PC-9 (cell line): ENCODE measurements around the gene SLC13A4. TPM values are rescaled to one million over a fixed set of nuclear protein-coding genes. Genes with fewer than 3 reads are reported as not detected.

ENCODE experiments used
- BruUV-seq: library from RNA; stranded (reverse); fragments of 400-500 nt; replicated peaks from 2 replicates; lab custom pipeline; 2021; lab: Mats Ljungman, UMichigan
- CTCF ChIA-PET: fragments of 300-600 bp; sonication (Branson Sonifier 250); formaldehyde crosslinking; loops from one replicate; lab custom pipeline; 2022; ENCODE audit warnings: antibody characterized with exemption; lab: Charles Lee
- POLR2A ChIA-PET: fragments of 300-600 bp; sonication (Branson Sonifier 250); formaldehyde crosslinking; loops from one replicate; lab custom pipeline; 2022; ENCODE audit warnings: antibody characterized with exemption; ENCODE audit not compliant: unreplicated experiment; lab: Charles Lee
- DNase-seq, 2 experiments: peaks; one replicate each; pipeline versions ENCODE4 v3.0.0 to v3.0.0-alpha.2; 2015 to 2022; ENCODE audit warnings: mixed read lengths in 1 of 2
- H2AFZ ChIP-seq: fragments of 200-600 bp; sonication (generic); 2 replicates; pipeline ENCODE4 v1.8.1; 2017; ENCODE audit warnings: antibody characterized with exemption
- H3F3A ChIP-seq: fragments of 200-600 bp; sonication (generic); 2 replicates; pipeline ENCODE4 v1.8.1; 2017; ENCODE audit warnings: antibody characterized with exemption, mild to moderate bottlenecking, low read depth; ENCODE audit not compliant: insufficient read depth
- H3K27ac ChIP-seq: fragments of 200-600 bp; sonication (generic); 2 replicates; pipeline ENCODE4 v1.6.1; 2016; ENCODE audit warnings: mixed run types
- H3K27me3 ChIP-seq: fragments of 200-600 bp; sonication (generic); 2 replicates; pipeline ENCODE4 v1.6.1; 2016; ENCODE audit warnings: low read depth, mixed run types; ENCODE audit not compliant: insufficient read depth
- H3K36me3 ChIP-seq: fragments of 200-600 bp; sonication (generic); 2 replicates; pipeline ENCODE4 v1.6.1; 2016; ENCODE audit warnings: low read depth, mixed run types
- H3K4me1 ChIP-seq: fragments of 200-600 bp; sonication (generic); replicated peaks from 2 replicates; pipeline ENCODE4 v1.6.1; 2016; ENCODE audit warnings: mixed run types; ENCODE audit not compliant: insufficient read depth
- H3K4me2 ChIP-seq: fragments of 200-600 bp; sonication (generic); 2 replicates; pipeline ENCODE4 v1.6.1; 2017; ENCODE audit warnings: mixed run types
- H3K4me3 ChIP-seq: fragments of 200-600 bp; sonication (generic); 2 replicates; pipeline ENCODE4 v1.6.1; 2016; ENCODE audit warnings: mixed run types
- H3K79me2 ChIP-seq: fragments of 200-600 bp; sonication (generic); 2 replicates; pipeline ENCODE4 v1.6.1; 2017; ENCODE audit warnings: low read depth, mixed run types
- H3K9me2 ChIP-seq: fragments of 200-600 bp; sonication (generic); 2 replicates; pipeline ENCODE4 v1.8.1; 2017; ENCODE audit warnings: mild to moderate bottlenecking; ENCODE audit not compliant: insufficient read depth
- H3K9me3 ChIP-seq: fragments of 200-600 bp; sonication (generic); 2 replicates; pipeline ENCODE4 v1.8.1; 2016; ENCODE audit warnings: low read depth; ENCODE audit not compliant: insufficient read depth
- H4K20me1 ChIP-seq: fragments of 200-600 bp; sonication (generic); 2 replicates; pipeline ENCODE4 v1.8.1; 2017; ENCODE audit not compliant: insufficient read depth
- EZH2 ChIP-seq: fragments of 200-600 bp; sonication (generic); IDR thresholded peaks from 2 replicates; pipeline ENCODE4 v1.8.0; 2017; ENCODE audit warnings: antibody characterized with exemption, low read depth
- intact Hi-C: fragments of 100-400 bp; cut with micrococcal nuclease; formaldehyde crosslinking; loops from one replicate; pipeline ENCODE4 v1.10.0; 2022; ENCODE audit not compliant: unreplicated experiment
- total RNA-seq: library from RNA; stranded (reverse); gene quantifications from 2 replicates; pipeline ENCODE4 v1.2.3, GENCODE V29; 2021
- TF ChIP-seq, protein P1 (sequence below): fragments of 200-600 bp; sonication (generic); conservative IDR thresholded peaks from 2 replicates; pipeline ENCODE4 v1.6.1; 2017; ENCODE audit warnings: mixed run types, antibody characterized with exemption, mild to moderate bottlenecking, moderate library complexity

The SLC13A4 gene
- total RNA-seq, 1 experiment from 2014 or later, result not detected

DNA sequence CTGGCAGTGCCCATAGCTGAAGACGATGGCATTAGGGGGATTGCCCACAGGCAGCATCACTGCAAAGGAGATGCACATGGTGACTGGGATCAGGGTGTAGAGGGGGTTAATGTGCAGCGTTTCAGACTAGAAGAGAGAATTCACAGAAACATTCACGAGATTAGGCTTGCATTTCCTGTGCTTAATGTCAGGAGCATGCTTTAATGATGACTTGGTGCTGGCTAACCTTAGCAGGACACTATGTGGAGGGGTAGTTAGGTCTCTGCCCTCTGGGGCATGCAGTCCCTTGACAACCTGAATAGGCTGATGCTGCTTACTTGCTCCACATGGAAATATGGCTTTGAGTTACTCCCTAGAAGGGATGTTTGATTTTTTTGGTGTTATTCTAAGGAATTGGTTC lies 43.9 kb downstream of the SLC13A4 start:
- no peaks in the 10 kb centered on the region; the same call in 1 of the 2 replicates for H4K20me1 ChIP-seq
- no peak overlapping the region for H2AFZ ChIP-seq
- no TSS peak for BruUV-seq
- H3K36me3 ChIP-seq, result no peaks in the 10 kb centered on the region
- H3K9me3 ChIP-seq, result no peaks in the 10 kb centered on the region; the same call in 1 of the 2 replicates
- H3K4me1 ChIP-seq, result peaks cover 9% of the 10 kb centered on the region
- ChIA-PET POLR2A (interaction anchor here (0.5 kb wide), 1 partner anchor 9 kb away, joined by 4 read pairs; no protein-coding TSS in a partner anchor), CTCF (interaction anchor here (0.6 kb wide), 1 partner anchor 1777 kb away, joined by 6 read pairs; no protein-coding TSS in a partner anchor)
- no peak overlapping the region for H3K4me3 ChIP-seq
- H3K79me2 ChIP-seq, result no peaks in the 10 kb centered on the region
- peak overlapping the region; percentile 7; the same call in 1 of the 2 replicates for H3K27ac ChIP-seq
- no peak for DNase-seq
- TF ChIP-seq, protein P1, sequence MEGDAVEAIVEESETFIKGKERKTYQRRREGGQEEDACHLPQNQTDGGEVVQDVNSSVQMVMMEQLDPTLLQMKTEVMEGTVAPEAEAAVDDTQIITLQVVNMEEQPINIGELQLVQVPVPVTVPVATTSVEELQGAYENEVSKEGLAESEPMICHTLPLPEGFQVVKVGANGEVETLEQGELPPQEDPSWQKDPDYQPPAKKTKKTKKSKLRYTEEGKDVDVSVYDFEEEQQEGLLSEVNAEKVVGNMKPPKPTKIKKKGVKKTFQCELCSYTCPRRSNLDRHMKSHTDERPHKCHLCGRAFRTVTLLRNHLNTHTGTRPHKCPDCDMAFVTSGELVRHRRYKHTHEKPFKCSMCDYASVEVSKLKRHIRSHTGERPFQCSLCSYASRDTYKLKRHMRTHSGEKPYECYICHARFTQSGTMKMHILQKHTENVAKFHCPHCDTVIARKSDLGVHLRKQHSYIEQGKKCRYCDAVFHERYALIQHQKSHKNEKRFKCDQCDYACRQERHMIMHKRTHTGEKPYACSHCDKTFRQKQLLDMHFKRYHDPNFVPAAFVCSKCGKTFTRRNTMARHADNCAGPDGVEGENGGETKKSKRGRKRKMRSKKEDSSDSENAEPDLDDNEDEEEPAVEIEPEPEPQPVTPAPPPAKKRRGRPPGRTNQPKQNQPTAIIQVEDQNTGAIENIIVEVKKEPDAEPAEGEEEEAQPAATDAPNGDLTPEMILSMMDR, result no peak
- no peak for TF ChIP-seq EZH2
- H3K9me2 ChIP-seq, result no peaks in the 10 kb centered on the region
- intact Hi-C loops, result no loop called here
- peaks cover 8% of the 10 kb centered on the region; the same call in 1 of the 2 replicates for H3F3A ChIP-seq
- no peak overlapping the region for H3K4me2 ChIP-seq
- no peaks in the 10 kb centered on the region for H3K27me3 ChIP-seq

DNA sequence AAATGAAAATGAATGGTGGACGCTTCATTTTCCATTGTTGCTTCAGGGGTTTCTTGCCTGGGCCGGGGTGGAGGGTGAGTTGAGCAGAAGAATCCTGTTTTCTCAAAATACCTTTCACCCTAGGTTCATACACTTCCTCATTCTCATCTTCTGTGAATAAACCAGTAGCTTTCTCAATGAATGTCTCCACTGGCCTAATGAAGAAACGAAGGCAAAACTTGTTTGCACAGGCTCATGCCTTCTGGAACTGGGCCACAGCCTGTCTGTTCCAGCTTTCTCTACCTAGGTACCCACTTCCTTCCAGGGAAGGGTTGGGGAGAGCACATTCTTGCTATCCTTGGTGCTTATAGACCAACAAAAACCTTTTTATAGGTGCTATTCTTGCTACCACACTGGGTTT lies 44.4 kb downstream of the SLC13A4 start:
- Histone ChIP-seq H3K27ac (peak overlapping the region; percentile 7; the same call in 1 of the 2 replicates), H3F3A (peaks cover 13% of the 10 kb centered on the region), H4K20me1 (no peaks in the 10 kb centered on the region; the same call in 1 of the 2 replicates), H3K9me2 (no peaks in the 10 kb centered on the region), H2AFZ (no peak overlapping the region), H3K4me2 (no peak overlapping the region), H3K27me3 (no peaks in the 10 kb centered on the region), H3K4me3 (no peak overlapping the region), H3K79me2 (no peaks in the 10 kb centered on the region), H3K9me3 (no peaks in the 10 kb centered on the region; the same call in 1 of the 2 replicates), H3K36me3 (no peaks in the 10 kb centered on the region), H3K4me1 (peaks cover 14% of the 10 kb centered on the region)
- peak; percentile 47 to 85 for DNase-seq
- TF ChIP-seq, protein P1, result no peak
- no peak for TF ChIP-seq EZH2
- no TSS peak for BruUV-seq
- ChIA-PET POLR2A (interaction anchor here (0.5 kb wide), 1 partner anchor 8 kb away, joined by 4 read pairs; no protein-coding TSS in a partner anchor), CTCF (no interaction called here)
- intact Hi-C loops, result no loop called here

DNA sequence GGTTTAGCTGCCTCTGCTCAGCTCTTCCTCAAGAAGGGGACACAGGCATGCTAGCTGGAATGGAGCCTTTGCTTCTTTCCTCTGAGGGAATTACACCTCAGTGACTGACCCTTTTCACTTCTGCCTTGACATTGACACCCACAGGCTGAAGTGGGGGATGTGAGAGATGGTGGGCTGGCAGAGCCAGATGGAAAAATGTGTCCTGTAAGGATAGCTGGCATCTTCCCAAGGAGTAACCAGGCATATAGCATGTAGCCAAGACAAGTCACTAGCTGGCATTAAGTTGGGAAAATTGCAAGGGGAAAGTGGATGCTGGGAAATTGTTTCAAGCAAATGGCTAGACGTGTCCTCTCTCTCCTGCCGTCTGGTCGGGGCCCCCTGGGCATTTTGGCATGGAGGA lies 45.8 kb downstream of the SLC13A4 start:
- Histone ChIP-seq H4K20me1 (no peaks in the 10 kb centered on the region), H3K4me2 (no peak overlapping the region), H3K9me2 (no peaks in the 10 kb centered on the region), H3K4me1 (peaks cover 25% of the 10 kb centered on the region), H3K79me2 (peaks cover 4% of the 10 kb centered on the region; the same call in 1 of the 2 replicates), H3K27ac (no peak overlapping the region), H3K36me3 (no peaks in the 10 kb centered on the region), H3F3A (peaks cover 23% of the 10 kb centered on the region), H2AFZ (no peak overlapping the region), H3K4me3 (no peak overlapping the region), H3K27me3 (no peaks in the 10 kb centered on the region), H3K9me3 (no peaks in the 10 kb centered on the region; the same call in 1 of the 2 replicates)
- TF ChIP-seq EZH2, result no peak
- TF ChIP-seq, protein P1, result no peak
- no TSS peak for BruUV-seq
- CTCF ChIA-PET, result no interaction called here
- intact Hi-C loops, result no loop called here
- POLR2A ChIA-PET, result no interaction called here
- no peak for DNase-seq
